Measurements from ENCODE around the gene UBA6.

UBA6 gene

GRCh38 chr4:67575232-67576058, 125.5 kb downstream of the UBA6 start:
- DNase-seq = no peak

- no peak for DNase-seq
These were observed 127.8 kb downstream of the UBA6 start for GRCh38 chr4:67573193-67573592.

- no peak for DNase-seq
These were observed 129.0 kb downstream of the UBA6 start for GRCh38 chr4:67571975-67572374.

GRCh38 chr4:67570537-67570936, 130.4 kb downstream of the UBA6 start:
- DNase-seq = no peak

- no peak for DNase-seq
These were observed 132.1 kb downstream of the UBA6 start for GRCh38 chr4:67568820-67569219.

- DNase-seq = no peak
These were observed 134.6 kb downstream of the UBA6 start for GRCh38 chr4:67566335-67566734.

GRCh38 chr4:67565284-67565683, 135.7 kb downstream of the UBA6 start:
- DNase-seq = no peak

Data from NCI-H2227 treated with DMSO at 0.1 percent for 48 hours (cell line).